GM12878 (cell line): ENCODE data around the gene ZNF443. TPM values are rescaled to one million over a fixed set of nuclear protein-coding genes. Genes with fewer than 3 reads are reported as not detected.
"Not testable (repeated sequence)": the region's sequence is repeated elsewhere in the genome, so short reads cannot be mapped to it uniquely, and the experiment has no call there.

Experiments
- ATAC-seq: fragments of 200-7000 bp; cut with Tn5 transposase; 3 replicates; pipeline ENCODE4 v1.9.1; 2020; ENCODE audit warnings: mild to moderate bottlenecking, moderate library complexity
- BruUV-seq: library from RNA; stranded (reverse); fragments of 400-500 nt; replicated peaks from 2 replicates; lab custom pipeline; 2021; lab: Mats Ljungman, UMichigan
- CTCF ChIA-PET: fragments of 300-600 bp; sonication (Branson Sonifier 250); formaldehyde crosslinking; extraction: SDS; loops from one replicate; lab custom pipeline; 2021; ENCODE audit warnings: inconsistent platforms; lab: Yijun Ruan, JAX
- POLR2A ChIA-PET: fragments of 350-600 bp; formaldehyde crosslinking; extraction: SDS; loops from one replicate; lab custom pipeline; 2021; ENCODE audit warnings: inconsistent platforms; lab: Charles Lee
- RAD21 ChIA-PET: fragments of 300-600 bp; sonication (Branson Sonifier 250); formaldehyde crosslinking; loops from one replicate; lab custom pipeline; 2023; ENCODE audit warnings: antibody characterized with exemption; ENCODE audit not compliant: unreplicated experiment; lab: Charles Lee
- SMC1A ChIA-PET: fragments of 300-600 bp; sonication (Branson Sonifier 250); formaldehyde crosslinking; loops from one replicate; lab custom pipeline; 2023; ENCODE audit not compliant: unreplicated experiment, uncharacterized antibody; lab: Charles Lee
- DNase-seq: peaks from one replicate; pipeline ENCODE4 v3.0.0-alpha.2; 2011; ENCODE audit warnings: low read depth, low spot score
- FAIRE-seq: peaks from 3 replicates; lab custom pipeline; 2011; peaks lifted over from hg19 to GRCh38; lab: Jason Lieb, UNC
- H2AFZ ChIP-seq: 2 replicates; pipeline ENCODE4 v1.6.0; 2011; ENCODE audit warnings: low read depth, low read length, control low read depth; ENCODE audit not compliant: control insufficient read depth
- H3K27ac ChIP-seq: 2 replicates; pipeline ENCODE4 v1.5.1; 2011; ENCODE audit warnings: control low read depth; ENCODE audit not compliant: control insufficient read depth, insufficient read depth
- H3K27me3 ChIP-seq, 2 experiments: replicated peaks in 1 of 2; 2 replicates each; pipeline versions ENCODE4 v1.6.0 to v1.6.1; 2011; ENCODE audit warnings: low read length in 1 of 2; ENCODE audit not compliant: control insufficient read depth in 2 of 2, insufficient read depth in 2 of 2
- H3K36me3 ChIP-seq, 2 experiments: 2 replicates each; pipeline ENCODE4 v1.5.1; 2011; ENCODE audit warnings: low read length in 1 of 2; ENCODE audit not compliant: control insufficient read depth in 2 of 2, insufficient read depth in 2 of 2
- H3K4me1 ChIP-seq: 2 replicates; pipeline ENCODE4 v1.6.1; 2011; ENCODE audit warnings: mild to moderate bottlenecking, low read length, moderate library complexity, mixed read lengths; ENCODE audit not compliant: control insufficient read depth, insufficient read depth
- H3K4me2 ChIP-seq: 2 replicates; pipeline ENCODE4 v1.6.0; 2011; ENCODE audit warnings: control low read depth; ENCODE audit not compliant: control insufficient read depth, insufficient read depth
- H3K4me3 ChIP-seq: fragments of 200-600 bp; sonication (generic); 2 replicates; pipeline ENCODE4 v1.5.1; 2016
- H3K79me2 ChIP-seq: 2 replicates; pipeline ENCODE4 v1.6.0; 2011; ENCODE audit warnings: low read length; ENCODE audit not compliant: control insufficient read depth, insufficient read depth
- H3K9ac ChIP-seq: 2 replicates; pipeline ENCODE4 v1.8.0; 2011; ENCODE audit warnings: low read length, control low read depth, mixed read lengths; ENCODE audit not compliant: control insufficient read depth, insufficient read depth
- H3K9me3 ChIP-seq: replicated peaks from 3 replicates; pipeline ENCODE4 v1.5.1; 2011; ENCODE audit warnings: mild to moderate bottlenecking, low read length; ENCODE audit not compliant: control insufficient read depth, insufficient read depth
- H4K20me1 ChIP-seq: 2 replicates; pipeline ENCODE4 v1.6.0; 2011; ENCODE audit not compliant: control insufficient read depth, insufficient read depth
- CBX3 ChIP-seq: fragments of 200-600 bp; sonication (generic); IDR thresholded peaks from 2 replicates; pipeline ENCODE4 v1.6.1; 2016; ENCODE audit warnings: low read depth, borderline replicate concordance
- MAX ChIP-seq: IDR thresholded peaks from 2 replicates; pipeline ENCODE4 v1.6.1; 2012; ENCODE audit warnings: low read depth, low read length, improper control_type of control experiment
- POLR2AphosphoS2 ChIP-seq: IDR thresholded peaks from 2 replicates; pipeline ENCODE4 v1.6.1; 2011; ENCODE audit warnings: low read depth, mild to moderate bottlenecking, low read length, improper control_type of control experiment, moderate library complexity
- WGBS: methylation state at CpG from one replicate; pipeline ENCODE4 v1.1.6; 2016; ENCODE audit warnings: low lambda C conversion rate; ENCODE audit not compliant: insufficient replicate concordance, insufficient coverage; ENCODE audit errors: missing lambda C conversion rate; 5-methylcytosine and 5-hydroxymethylcytosine counted together
- in situ Hi-C: fragments of 300-500 bp; cut with MboI; formaldehyde crosslinking; loops from 9 replicates; pipeline ENCODE4 v1.14.3; 2018; ENCODE audit warnings: mixed read lengths
- intact Hi-C: fragments of 100-400 bp; cut with micrococcal nuclease; formaldehyde crosslinking; loops from one replicate; pipeline ENCODE4 v1.14.2; 2022; ENCODE audit not compliant: unreplicated experiment
- polyA plus RNA-seq, 11 experiments: library from polyadenylated mRNA; depleted of rRNA in 4 of 11; unstranded in 6 of 11; stranded (reverse) in 5 of 11; fragments of >200 nt; fragmentation: Nextera tagmentation in 4 of 11; fragmentation: Illumina TruSeq in 1 of 11; extraction: Ambion mirVana in 4 of 11; extraction: Trizol in 1 of 11; gene quantifications; 1 replicate in 1 of 11; 2 replicates in 10 of 11; pipeline versions ENCODE4 v1.2.1 to v1.2.3, GENCODE V29; 2011 to 2016; ENCODE audit warnings: inconsistent platforms in 2 of 11, missing spikeins in 2 of 11, low read depth in 1 of 11
- total RNA-seq, 4 experiments: library from RNA; depleted of rRNA in 3 of 4; stranded (reverse); fragments of >200 nt in 3 of 4; fragmentation: Illumina TruSeq in 1 of 4; extraction: Trizol in 1 of 4; gene quantifications; 2 replicates each; pipeline versions ENCODE4 v1.2.1 to v1.2.3, GENCODE V29; 2013 to 2021

The ZNF443 gene
- total and polyA plus RNA-seq, 10 of the 15 experiments (the other 5 are each of a cell fraction or from before 2014, with no cell fraction given) = 2.1 to 9.1 (median 3.9) TPM

- BruUV-seq = no TSS peak
- FAIRE-seq (no peak), DNase-seq (no peak), ATAC-seq (no peak)
- Histone ChIP-seq H2AFZ (no peak overlapping the region), H4K20me1 (no peaks in the 10 kb centered on the region), H3K4me1 (no peaks in the 10 kb centered on the region), H3K36me3 (no peaks in the 10 kb centered on the region), H3K27ac (no peak overlapping the region), H3K9me3 (peaks cover 3% of the 10 kb centered on the region; the same call in 2 of the 3 replicates), H3K4me2 (no peak overlapping the region), H3K4me3 (no peak overlapping the region), H3K27me3 (no peaks in the 10 kb centered on the region), H3K9ac (no peak overlapping the region), H3K79me2 (peaks cover 2% of the 10 kb centered on the region; the same call in 1 of the 2 replicates)
- no peak for TF ChIP-seq MAX
- TF ChIP-seq CBX3 = no peak
- TF ChIP-seq POLR2AphosphoS2 = no peak
- ChIA-PET SMC1A (interaction anchor here (1.1 kb wide), 1 partner anchor 183 kb away, joined by 3 read pairs; no protein-coding TSS in a partner anchor), CTCF (interaction anchor here (1.2 kb wide), 1 partner anchor 17 kb away, joined by 5 read pairs; no protein-coding TSS in a partner anchor), POLR2A (interaction anchor here (0.6 kb wide), 1 partner anchor 37 kb away, joined by 3 read pairs; the partner anchor contains the start of gene ZNF443), RAD21 (no interaction called here)
- in situ Hi-C loops = no loop called here
- intact Hi-C loops = no loop called here
- 23% methylated on average over 5 of the region's 5 CpGs for WGBS
These were observed 37.6 kb upstream of the ZNF443 start for GRCh38 chr19:12478234-12478941.

- H3K4me2 ChIP-seq, H3K27me3 ChIP-seq, H3K4me1 ChIP-seq, ATAC-seq, SMC1A ChIA-PET, intact Hi-C loops, in situ Hi-C loops, FAIRE-seq, DNase-seq, CTCF ChIA-PET, H3K9ac ChIP-seq, H3K27ac ChIP-seq, BruUV-seq, H3K4me3 ChIP-seq, H4K20me1 ChIP-seq, H3K36me3 ChIP-seq, RAD21 ChIA-PET, H3K79me2 ChIP-seq, H2AFZ ChIP-seq, POLR2A ChIA-PET: not testable (repeated sequence)
- H3K9me3 ChIP-seq = peaks cover 34% of the 10 kb centered on the region
- WGBS = 96% methylated on average over 18 of the region's 33 CpGs
These were observed 26.8 kb upstream of the ZNF443 start for GRCh38 chr19:12467651-12468050.
